ENCODE measurements around the gene SLC25A42.

Gene SLC25A42

GRCh38 chr19:19050104-19050503 lies 13.7 kb upstream of the SLC25A42 start:
- H3K36me3 ChIP-seq (ENCODE audit: control insufficient read depth in 4 of 4, insufficient read depth in 4 of 4, low read length in 3 of 4): peaks cover 8 to 68% (median 46%) of the 10 kb centered on the region in 4 experiments
- DNase-seq: no peak
- no peak overlapping the region for H3K4me3 ChIP-seq (ENCODE audit: control insufficient read depth in 1 of 7, extremely low read depth in 1 of 7, insufficient read depth in 4 of 7, low read depth in 2 of 7, low read length in 6 of 7)
- ChIA-PET CTCF (interaction anchor here (1.1 to 1.5 kb wide), 3 partner anchors 10 to 59 kb away, joined by 3 to 6 read pairs (median 4); no protein-coding TSS in a partner anchor), POLR2A (interaction anchor here (0.7 kb wide), 1 partner anchor 102 kb away, joined by 3 read pairs; no protein-coding TSS in a partner anchor)
- no peaks in the 10 kb centered on the region for H3K27me3 ChIP-seq (replicated peaks in 2 of 5; ENCODE audit: control insufficient read depth in 4 of 5, insufficient read depth in 5 of 5, low read length in 4 of 5)
- H3K27ac ChIP-seq (ENCODE audit: insufficient read depth in 1 of 2, low read depth in 1 of 2, low read length in 2 of 2, poor library complexity in 1 of 2, severe bottlenecking in 2 of 2): no peak overlapping the region
- no peaks in the 10 kb centered on the region for H3K4me1 ChIP-seq (ENCODE audit: control extremely low read depth in 1 of 4, control insufficient read depth in 4 of 4, insufficient read depth in 4 of 4, low read length in 3 of 4)
- 100% methylated on average over 2 of the region's 4 CpGs for WGBS (ENCODE audit: insufficient coverage)
- H3K9me3 ChIP-seq (ENCODE audit: control extremely low read depth in 1 of 5, control insufficient read depth in 4 of 5, insufficient read depth in 2 of 5, low read depth in 1 of 5, low read length in 4 of 5): no peaks in the 10 kb centered on the region

- no peaks in the 10 kb centered on the region for H3K27me3 ChIP-seq (replicated peaks in 2 of 5; ENCODE audit: control insufficient read depth in 4 of 5, insufficient read depth in 5 of 5, low read length in 4 of 5)
- no peak overlapping the region for H3K27ac ChIP-seq (ENCODE audit: insufficient read depth in 1 of 2, low read depth in 1 of 2, low read length in 2 of 2, poor library complexity in 1 of 2, severe bottlenecking in 2 of 2)
- H3K4me3 ChIP-seq (ENCODE audit: control insufficient read depth in 1 of 7, extremely low read depth in 1 of 7, insufficient read depth in 4 of 7, low read depth in 2 of 7, low read length in 6 of 7): no peak overlapping the region
- ChIA-PET POLR2A (no interaction called here), CTCF (interaction anchor here (0.7 to 1.6 kb wide), 7 partner anchors 9 to 124 kb away, joined by 3 to 6 read pairs (median 3); no protein-coding TSS in a partner anchor)
- peaks cover 9 to 73% (median 51%) of the 10 kb centered on the region in 4 experiments for H3K36me3 ChIP-seq (ENCODE audit: control insufficient read depth in 4 of 4, insufficient read depth in 4 of 4, low read length in 3 of 4)
- 93% methylated on average over 2 of the region's 2 CpGs for WGBS (ENCODE audit: insufficient coverage)
- no peak for DNase-seq
- no peaks in the 10 kb centered on the region for H3K9me3 ChIP-seq (ENCODE audit: control extremely low read depth in 1 of 5, control insufficient read depth in 4 of 5, insufficient read depth in 2 of 5, low read depth in 1 of 5, low read length in 4 of 5)
- H3K4me1 ChIP-seq (ENCODE audit: control extremely low read depth in 1 of 4, control insufficient read depth in 4 of 4, insufficient read depth in 4 of 4, low read length in 3 of 4): no peaks in the 10 kb centered on the region
Measured at GRCh38 chr19:19050731-19051130, 13.1 kb upstream of the SLC25A42 start.

GRCh38 chr19:19051478-19052213 lies 12.1 kb upstream of the SLC25A42 start:
- CTCF ChIA-PET: interaction anchor here (0.7 to 2.3 kb wide), 9 partner anchors 8 to 123 kb away, joined by 3 to 6 read pairs (median 4); partner anchors contain the start of gene SLC25A42
- H3K27ac ChIP-seq (ENCODE audit: insufficient read depth in 1 of 2, low read depth in 1 of 2, low read length in 2 of 2, poor library complexity in 1 of 2, severe bottlenecking in 2 of 2): no peak overlapping the region
- no peak for DNase-seq
- 96% methylated on average over 20 of the region's 20 CpGs for WGBS (ENCODE audit: insufficient coverage)
- H3K27me3 ChIP-seq (replicated peaks in 2 of 5; ENCODE audit: control insufficient read depth in 4 of 5, insufficient read depth in 5 of 5, low read length in 4 of 5): no peaks in the 10 kb centered on the region
- POLR2A ChIA-PET: no interaction called here
- H3K4me1 ChIP-seq (ENCODE audit: control extremely low read depth in 1 of 4, control insufficient read depth in 4 of 4, insufficient read depth in 4 of 4, low read length in 3 of 4): no peaks in the 10 kb centered on the region
- H3K9me3 ChIP-seq (ENCODE audit: control extremely low read depth in 1 of 5, control insufficient read depth in 4 of 5, insufficient read depth in 2 of 5, low read depth in 1 of 5, low read length in 4 of 5): no peaks in the 10 kb centered on the region
- no peak overlapping the region for H3K4me3 ChIP-seq (ENCODE audit: control insufficient read depth in 1 of 7, extremely low read depth in 1 of 7, insufficient read depth in 4 of 7, low read depth in 2 of 7, low read length in 6 of 7)
- peaks cover 9 to 74% (median 52%) of the 10 kb centered on the region in 4 experiments for H3K36me3 ChIP-seq (ENCODE audit: control insufficient read depth in 4 of 4, insufficient read depth in 4 of 4, low read length in 3 of 4)

GRCh38 chr19:19052921-19053320 lies 10.9 kb upstream of the SLC25A42 start:
- no peak overlapping the region for H3K4me3 ChIP-seq (ENCODE audit: control insufficient read depth in 1 of 7, extremely low read depth in 1 of 7, insufficient read depth in 4 of 7, low read depth in 2 of 7, low read length in 6 of 7)
- no peaks in the 10 kb centered on the region for H3K4me1 ChIP-seq (ENCODE audit: control extremely low read depth in 1 of 4, control insufficient read depth in 4 of 4, insufficient read depth in 4 of 4, low read length in 3 of 4)
- peaks cover 15 to 76% (median 60%) of the 10 kb centered on the region in 4 experiments for H3K36me3 ChIP-seq (ENCODE audit: control insufficient read depth in 4 of 4, insufficient read depth in 4 of 4, low read length in 3 of 4)
- H3K9me3 ChIP-seq (ENCODE audit: control extremely low read depth in 1 of 5, control insufficient read depth in 4 of 5, insufficient read depth in 2 of 5, low read depth in 1 of 5, low read length in 4 of 5): no peaks in the 10 kb centered on the region
- CTCF ChIA-PET: interaction anchor here (0.8 to 2.3 kb wide), 9 partner anchors 9 to 93 kb away, joined by 3 to 5 read pairs (median 4); partner anchors contain the start of gene SLC25A42
- no peak overlapping the region for H3K27ac ChIP-seq (ENCODE audit: insufficient read depth in 1 of 2, low read depth in 1 of 2, low read length in 2 of 2, poor library complexity in 1 of 2, severe bottlenecking in 2 of 2)
- 80% methylated on average over 1 of the region's 1 CpG for WGBS (ENCODE audit: insufficient coverage)
- POLR2A ChIA-PET: no interaction called here
- DNase-seq: no peak
- H3K27me3 ChIP-seq (replicated peaks in 2 of 5; ENCODE audit: control insufficient read depth in 4 of 5, insufficient read depth in 5 of 5, low read length in 4 of 5): no peaks in the 10 kb centered on the region

- Histone ChIP-seq H3K27ac (ENCODE audit: insufficient read depth in 1 of 2, low read depth in 1 of 2, low read length in 2 of 2, poor library complexity in 1 of 2, severe bottlenecking in 2 of 2) (no peak overlapping the region), H3K9me3 (ENCODE audit: control extremely low read depth in 1 of 5, control insufficient read depth in 4 of 5, insufficient read depth in 2 of 5, low read depth in 1 of 5, low read length in 4 of 5) (no peaks in the 10 kb centered on the region), H3K4me1 (ENCODE audit: control extremely low read depth in 1 of 4, control insufficient read depth in 4 of 4, insufficient read depth in 4 of 4, low read length in 3 of 4) (no peaks in the 10 kb centered on the region), H3K36me3 (ENCODE audit: control insufficient read depth in 4 of 4, insufficient read depth in 4 of 4, low read length in 3 of 4) (peaks cover 15 to 81% (median 65%) of the 10 kb centered on the region in 4 experiments), H3K27me3 (replicated peaks in 2 of 5; ENCODE audit: control insufficient read depth in 4 of 5, insufficient read depth in 5 of 5, low read length in 4 of 5) (no peaks in the 10 kb centered on the region), H3K4me3 (ENCODE audit: control insufficient read depth in 1 of 7, extremely low read depth in 1 of 7, insufficient read depth in 4 of 7, low read depth in 2 of 7, low read length in 6 of 7) (no peak overlapping the region)
- POLR2A ChIA-PET: interaction anchor here (0.7 kb wide), 1 partner anchor 63 kb away, joined by 3 read pairs; no protein-coding TSS in a partner anchor
- CTCF ChIA-PET: interaction anchor here (0.7 to 2.3 kb wide), 13 partner anchors 8 to 121 kb away, joined by 3 to 8 read pairs (median 4); partner anchors contain the start of gene SLC25A42
- 95% methylated on average over 23 of the region's 25 CpGs for WGBS (ENCODE audit: insufficient coverage)
- peak; percentile 58 to 72 (median 61) for DNase-seq
Measured at GRCh38 chr19:19053508-19054314, 10.1 kb upstream of the SLC25A42 start.

GRCh38 chr19:19054315-19054938 lies 9.4 kb upstream of the SLC25A42 start:
- CTCF ChIA-PET: interaction anchor here (0.7 to 2.3 kb wide), 12 partner anchors 8 to 120 kb away, joined by 3 to 8 read pairs (median 4); partner anchors contain the start of gene MEF2B
- Histone ChIP-seq H3K4me3 (ENCODE audit: control insufficient read depth in 1 of 7, extremely low read depth in 1 of 7, insufficient read depth in 4 of 7, low read depth in 2 of 7, low read length in 6 of 7) (no peak overlapping the region), H3K27ac (ENCODE audit: insufficient read depth in 1 of 2, low read depth in 1 of 2, low read length in 2 of 2, poor library complexity in 1 of 2, severe bottlenecking in 2 of 2) (no peak overlapping the region), H3K36me3 (ENCODE audit: control insufficient read depth in 4 of 4, insufficient read depth in 4 of 4, low read length in 3 of 4) (peaks cover 15 to 86% (median 65%) of the 10 kb centered on the region in 4 experiments), H3K9me3 (ENCODE audit: control extremely low read depth in 1 of 5, control insufficient read depth in 4 of 5, insufficient read depth in 2 of 5, low read depth in 1 of 5, low read length in 4 of 5) (no peaks in the 10 kb centered on the region), H3K4me1 (ENCODE audit: control extremely low read depth in 1 of 4, control insufficient read depth in 4 of 4, insufficient read depth in 4 of 4, low read length in 3 of 4) (no peaks in the 10 kb centered on the region), H3K27me3 (replicated peaks in 2 of 5; ENCODE audit: control insufficient read depth in 4 of 5, insufficient read depth in 5 of 5, low read length in 4 of 5) (no peaks in the 10 kb centered on the region)
- no peak for DNase-seq
- POLR2A ChIA-PET: interaction anchor here (0.7 kb wide), 1 partner anchor 62 kb away, joined by 3 read pairs; no protein-coding TSS in a partner anchor
- 96% methylated on average over 12 of the region's 15 CpGs for WGBS (ENCODE audit: insufficient coverage)
